NCI-H2107 treated with DMSO at 0.1 percent for 48 hours (cell line): ENCODE data around the gene LEFTY1.
"Not testable (repeated sequence)": the region's sequence is repeated elsewhere in the genome, so short reads cannot be mapped to it uniquely, and the experiment has no call there.

Experiments
- DNase-seq: peaks from one replicate; lab custom pipeline; 2025; ENCODE audit not compliant: unreplicated experiment; lab: John Stamatoyannopoulos, UW

Gene LEFTY1

DNA sequence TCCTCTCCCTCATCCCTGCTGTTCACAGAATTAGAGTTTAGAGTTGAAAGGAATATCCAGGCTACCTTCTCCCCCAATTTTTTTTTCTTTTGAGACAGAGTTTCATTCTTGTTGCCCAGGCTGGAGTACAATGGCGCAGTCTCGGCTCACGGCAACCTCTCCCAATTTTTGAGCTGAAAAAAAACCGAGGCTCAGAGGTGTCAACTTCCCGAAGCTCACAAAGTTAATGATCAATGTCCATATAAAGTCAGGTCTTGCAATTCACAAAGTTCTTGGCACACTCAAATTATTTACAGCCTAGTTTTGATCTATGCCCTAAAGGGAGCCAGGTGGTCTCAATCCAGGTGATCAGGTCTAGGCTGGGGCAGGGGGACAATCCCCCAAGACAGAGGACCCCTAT is 797 bp upstream of the LEFTY1 start:
- DNase-seq = no peak

DNA sequence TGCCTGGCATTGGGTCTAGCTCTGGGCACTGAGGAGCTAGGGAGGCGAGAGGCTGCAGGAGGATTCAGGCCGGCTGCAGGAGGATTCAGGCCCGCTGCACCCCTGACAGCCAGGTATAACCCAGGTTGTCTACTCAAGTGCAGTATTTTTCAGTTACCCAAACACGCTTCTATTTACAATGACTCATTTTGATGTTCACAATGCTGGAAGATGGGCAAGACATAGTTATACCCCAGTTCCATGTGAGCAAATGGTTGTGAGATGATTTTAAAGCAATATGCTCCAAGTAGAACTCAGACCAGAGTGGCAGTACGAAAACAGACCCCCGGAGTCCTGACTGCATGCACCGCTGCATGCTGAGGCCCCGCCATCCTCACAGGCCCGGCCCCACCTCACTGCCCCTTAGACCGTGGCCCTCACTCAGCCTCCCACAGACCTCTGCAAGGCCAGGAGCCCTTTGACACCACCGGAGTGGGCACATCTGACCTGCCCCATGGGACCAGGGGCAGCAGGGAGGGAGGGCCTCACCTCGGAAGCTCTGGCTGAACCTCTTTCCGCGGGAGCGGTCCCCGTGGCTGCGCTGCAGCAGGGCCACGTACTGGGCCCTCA is 553 bp downstream of the LEFTY1 start:
- no peak for DNase-seq

DNA sequence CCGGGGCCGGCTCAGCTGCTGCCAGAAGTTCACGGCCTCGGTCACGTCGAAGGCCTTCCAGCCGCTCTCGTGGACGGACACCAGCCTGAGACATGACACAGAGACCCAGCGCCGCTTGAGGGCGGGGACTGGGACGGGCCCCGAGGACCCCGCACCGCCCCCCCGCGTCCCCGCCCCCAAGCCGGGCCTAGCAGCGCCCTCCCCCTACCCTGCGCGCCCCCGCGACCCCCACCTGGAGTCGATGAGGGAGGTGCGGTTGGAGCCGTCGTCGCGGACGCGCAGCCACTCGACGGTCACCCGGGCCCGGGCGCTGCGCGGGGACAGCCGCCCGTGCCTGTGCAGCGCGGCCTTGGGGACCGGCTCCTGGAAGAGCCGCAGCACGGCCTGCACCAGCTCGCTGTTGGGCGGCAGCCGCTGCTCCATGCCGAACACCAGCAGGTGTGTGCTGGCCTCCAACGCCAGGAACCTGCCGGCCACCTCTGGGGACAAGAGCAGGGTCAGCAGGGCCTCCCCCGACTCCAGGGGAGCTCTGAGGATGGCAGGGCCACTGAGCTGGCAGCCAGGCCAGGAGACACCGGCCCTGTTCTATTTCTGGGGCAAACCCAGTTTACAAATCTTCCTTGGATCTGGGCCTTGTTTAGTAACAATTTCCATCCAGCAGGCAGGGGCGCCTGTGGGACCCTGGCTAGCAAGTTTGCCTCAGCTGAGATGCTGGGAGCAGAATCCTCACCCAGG is 1.2 kb downstream of the LEFTY1 start:
- not testable (repeated sequence) for DNase-seq

DNA sequence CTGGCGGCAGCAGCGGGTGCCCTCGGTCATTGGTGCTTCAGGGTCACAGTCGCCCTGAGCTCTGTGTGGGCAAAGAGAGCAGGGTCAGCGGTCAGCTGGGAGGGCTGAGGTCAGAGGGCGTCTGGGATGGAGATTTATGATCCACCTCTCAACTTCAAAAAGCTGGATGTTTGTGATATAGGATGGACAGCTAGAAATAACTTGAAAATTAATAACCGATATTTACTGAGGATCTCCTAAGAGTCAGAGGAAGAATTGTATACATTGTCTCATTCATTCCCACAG is 2.0 kb downstream of the LEFTY1 start:
- no peak for DNase-seq

DNA sequence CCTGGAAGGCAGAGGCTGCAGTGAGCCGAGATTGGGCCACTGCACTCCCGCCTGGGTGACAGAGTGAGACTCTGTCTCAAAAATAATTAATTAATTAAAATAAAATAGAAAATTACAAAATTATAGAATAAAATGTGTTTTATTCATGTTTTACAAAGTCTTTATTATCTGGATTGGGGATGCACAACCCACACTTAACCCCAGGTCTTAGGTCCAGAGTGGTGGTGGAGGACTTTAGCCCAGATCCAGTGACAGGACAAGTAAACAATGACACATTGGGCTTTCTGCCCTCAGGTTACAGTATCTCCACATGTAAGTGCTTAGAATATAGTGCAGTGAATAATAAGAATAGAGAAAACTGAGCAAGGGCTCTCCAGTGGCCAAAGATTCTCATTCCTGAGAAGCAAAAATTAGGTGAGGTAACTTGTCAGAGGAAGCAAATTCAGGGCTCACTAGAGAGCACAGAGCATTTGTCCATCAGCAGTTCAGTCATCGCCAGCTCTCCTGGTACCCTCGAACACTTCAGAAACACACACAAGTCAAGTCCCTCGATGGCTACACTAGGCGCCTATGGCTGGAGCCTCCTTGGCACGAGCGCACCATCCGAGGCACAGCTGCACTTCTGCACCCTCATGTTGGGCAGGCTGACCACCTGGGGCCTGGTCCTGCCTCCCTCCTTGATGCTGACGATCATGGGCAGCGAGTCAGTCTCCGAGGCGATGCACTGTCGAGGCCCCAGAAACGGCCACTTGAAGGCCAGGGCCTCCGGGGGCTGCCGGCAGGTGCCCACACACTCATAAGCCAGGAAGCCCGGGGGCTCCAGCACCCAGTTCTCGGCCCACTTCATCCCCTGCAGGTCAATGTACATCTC is 2.6 kb downstream of the LEFTY1 start:
- DNase-seq = no peak

DNA sequence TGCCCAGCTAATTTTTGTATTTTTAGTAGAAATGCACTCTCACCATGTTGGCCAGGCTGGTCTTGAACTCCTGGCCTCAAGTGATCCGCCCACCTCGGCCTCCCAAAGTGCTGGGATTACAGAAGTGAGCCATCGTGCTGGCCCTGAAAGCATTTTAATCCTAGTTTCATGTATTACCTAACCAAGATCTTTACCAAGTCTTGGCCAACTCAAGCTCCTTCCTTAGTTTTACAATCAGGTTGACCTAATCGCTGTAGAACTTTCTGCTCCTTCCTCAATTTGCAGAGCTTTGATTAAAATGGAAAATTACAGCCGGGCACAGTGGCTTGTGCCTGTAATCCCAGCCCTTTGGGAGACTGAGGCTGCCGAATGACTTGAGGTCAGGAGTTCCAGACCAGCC is 3.6 kb downstream of the LEFTY1 start:
- no peak for DNase-seq

DNA sequence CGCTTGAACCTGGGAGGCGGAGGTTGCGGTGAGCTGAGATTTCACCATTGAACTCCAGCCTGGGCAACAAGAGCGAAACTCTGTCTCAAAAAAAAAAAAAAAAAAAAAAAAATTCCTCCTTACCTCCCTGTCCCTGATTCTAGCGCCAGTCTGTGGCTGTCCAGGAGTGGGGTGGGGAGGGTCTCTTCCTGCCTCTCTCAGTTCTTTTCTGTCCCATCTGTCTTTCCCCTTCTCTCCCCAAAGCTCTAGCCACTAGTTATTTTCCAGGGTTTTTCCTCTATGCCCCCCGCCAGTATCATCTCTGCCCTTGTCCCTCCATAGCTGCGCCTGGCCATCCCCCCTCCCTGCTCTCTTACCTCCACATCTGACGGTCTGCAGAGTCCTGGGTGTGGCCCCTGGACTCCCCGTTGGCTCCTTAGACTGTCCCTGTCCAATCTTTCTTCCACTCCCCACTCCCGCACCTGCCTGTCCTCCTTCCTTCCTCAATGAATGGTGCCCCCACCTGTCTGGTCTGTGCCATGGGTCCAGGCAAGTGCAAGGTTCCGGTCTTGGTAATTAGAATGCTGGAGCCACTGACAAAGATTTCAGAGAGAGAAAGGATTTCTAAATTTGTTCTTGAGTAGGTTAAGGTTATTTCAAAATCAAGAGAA is 5.2 kb downstream of the LEFTY1 start:
- DNase-seq = no peak

DNA sequence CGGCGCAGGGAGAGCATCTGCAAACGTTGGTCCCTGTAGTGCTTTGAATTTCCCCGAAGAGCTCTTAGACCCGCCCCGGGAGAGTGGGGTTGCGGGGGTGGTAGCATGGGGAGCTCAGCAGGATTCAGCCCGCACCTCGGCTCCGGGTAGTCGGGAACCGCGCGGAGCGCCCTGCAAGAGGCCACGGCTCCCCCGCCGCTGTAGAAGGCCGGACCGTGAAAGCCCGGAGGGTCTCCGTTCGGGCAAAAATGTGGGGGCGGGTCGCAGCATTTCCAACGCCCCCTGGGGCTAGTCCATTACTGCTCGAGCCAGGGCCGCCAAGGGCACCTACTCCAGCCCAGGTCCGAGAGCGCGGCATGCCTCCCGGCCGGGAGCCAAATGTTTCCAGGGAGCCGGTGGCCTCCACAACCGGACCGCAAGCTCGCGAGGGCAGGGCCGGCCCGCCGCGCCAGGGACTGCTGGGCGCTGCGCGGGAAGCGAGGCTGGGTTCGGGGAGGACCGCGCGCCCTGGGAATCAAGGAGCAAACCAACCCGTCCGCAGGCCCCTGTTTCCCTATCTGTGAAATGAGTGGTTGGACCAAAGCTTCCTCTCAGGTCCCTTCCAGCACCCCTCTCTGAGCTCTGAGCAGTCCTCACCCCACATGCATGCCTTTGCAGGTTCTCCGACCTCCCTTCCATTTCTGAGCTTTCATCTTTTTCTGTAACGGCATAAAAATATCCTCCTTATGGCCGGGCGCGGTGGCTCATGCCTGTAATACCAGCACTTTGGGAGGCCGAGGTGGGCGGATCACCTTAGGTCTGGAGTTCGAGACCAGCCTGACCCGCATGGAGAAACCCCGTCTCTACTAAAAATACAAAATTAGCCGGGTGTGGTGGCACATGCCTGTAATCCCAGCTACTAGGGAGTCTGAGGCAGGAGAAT is 6.0 kb downstream of the LEFTY1 start:
- no peak for DNase-seq

DNA sequence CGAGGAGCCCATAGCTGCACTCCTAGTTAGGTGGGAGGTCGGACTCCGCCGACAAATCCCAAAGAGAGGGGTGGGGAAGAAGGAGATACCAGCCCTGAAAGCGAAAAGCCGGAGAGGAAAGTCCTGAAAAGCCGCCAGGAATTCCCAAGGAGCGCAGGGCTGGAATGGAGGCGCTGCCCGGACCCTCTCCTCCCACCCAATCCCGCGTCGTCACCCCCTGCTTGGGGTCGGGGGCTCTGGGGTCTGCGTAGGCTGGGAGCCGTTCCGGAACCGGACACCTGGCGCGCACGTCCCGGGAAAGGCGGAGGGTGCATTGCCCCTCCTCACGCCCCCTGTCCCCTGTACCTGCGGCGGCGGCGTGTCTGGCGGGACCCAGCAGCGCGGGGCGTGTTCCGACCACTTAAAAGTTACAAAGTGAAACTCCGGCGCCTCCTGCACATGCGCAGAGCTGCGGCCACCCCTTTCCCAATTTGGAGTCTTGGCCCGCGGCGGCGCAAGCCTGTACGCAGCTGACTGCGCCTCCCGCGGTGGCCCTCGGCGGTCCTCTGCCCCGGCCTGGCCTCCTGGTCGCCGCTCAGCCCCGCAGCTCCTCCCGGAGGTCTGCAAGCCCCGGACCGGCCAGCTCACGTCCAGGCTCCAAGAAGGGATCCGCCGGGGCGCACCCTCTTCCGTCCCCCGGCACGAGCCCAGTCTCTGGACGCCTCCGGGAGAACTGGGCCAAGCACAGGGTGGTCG is 6.8 kb downstream of the LEFTY1 start, which contains the start of gene TMEM63A:
Gene TMEM63A (minus strand): TSS at position 422 of the 735 bp plus-strand sequence. CDS start 4,800 bp downstream, outside the sequence.
- DNase-seq = peak; percentile 64

DNA sequence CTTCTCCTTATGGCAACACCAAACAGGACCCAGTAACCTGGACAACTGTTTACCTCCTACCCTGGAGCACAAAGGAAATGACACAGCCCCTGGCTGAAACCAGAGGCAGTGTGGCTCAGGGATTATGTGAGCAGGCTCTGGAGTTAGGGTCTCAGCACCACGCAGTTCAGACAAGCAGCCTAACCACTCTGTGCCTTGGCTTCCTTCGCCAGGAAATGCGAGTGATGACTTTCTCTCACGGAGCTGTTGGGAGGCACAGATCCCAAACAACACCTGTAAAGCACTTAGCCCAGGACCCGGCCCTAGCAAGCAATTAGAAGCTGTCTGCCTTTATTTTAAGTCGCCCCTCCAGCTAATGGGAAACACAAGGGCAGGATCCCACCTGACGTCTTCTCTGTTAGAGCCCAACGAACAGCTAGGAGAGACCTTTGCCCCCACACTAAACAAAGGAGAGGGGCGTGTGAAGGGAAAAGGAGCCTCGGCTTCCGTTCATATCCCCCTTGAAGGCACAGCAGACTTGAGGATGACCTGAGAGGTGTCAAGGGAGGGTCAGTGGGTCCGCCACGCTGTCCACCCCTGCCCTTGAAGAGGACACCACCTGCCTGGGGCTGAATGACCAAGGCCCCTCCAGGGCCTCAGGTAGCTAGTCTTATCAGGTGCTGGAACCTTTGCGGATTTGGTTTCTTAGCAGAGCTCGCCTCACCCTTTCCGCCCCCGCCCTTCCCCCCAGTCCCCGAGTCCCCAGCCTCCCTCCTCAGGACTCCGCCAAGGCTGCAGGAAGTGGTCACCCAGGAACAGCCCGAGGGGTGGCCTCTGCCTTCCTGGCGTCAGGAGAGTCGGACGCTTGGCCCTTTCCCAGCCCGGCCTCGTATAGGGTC is 7.6 kb downstream of the LEFTY1 start:
- no peak for DNase-seq

DNA sequence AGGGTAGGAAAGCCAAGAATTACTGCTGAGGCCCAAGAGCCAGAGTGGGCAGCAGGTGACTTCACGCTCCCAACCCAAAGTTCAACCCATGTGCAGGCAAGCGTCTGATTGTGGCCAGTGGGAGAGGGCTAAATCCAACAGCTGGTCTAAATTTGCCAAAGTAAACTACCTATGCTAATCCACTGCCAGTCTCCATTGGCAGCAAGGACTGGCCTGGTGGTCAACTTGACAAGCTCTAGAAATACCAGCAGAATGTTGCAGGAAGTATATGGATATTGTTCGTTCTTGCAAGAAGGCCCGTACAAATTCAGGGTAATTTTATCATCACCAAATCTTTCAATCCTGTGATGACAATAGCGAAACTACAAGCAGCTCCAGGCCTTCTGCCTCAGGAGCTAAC is 8.3 kb downstream of the LEFTY1 start:
- DNase-seq = no peak

DNA sequence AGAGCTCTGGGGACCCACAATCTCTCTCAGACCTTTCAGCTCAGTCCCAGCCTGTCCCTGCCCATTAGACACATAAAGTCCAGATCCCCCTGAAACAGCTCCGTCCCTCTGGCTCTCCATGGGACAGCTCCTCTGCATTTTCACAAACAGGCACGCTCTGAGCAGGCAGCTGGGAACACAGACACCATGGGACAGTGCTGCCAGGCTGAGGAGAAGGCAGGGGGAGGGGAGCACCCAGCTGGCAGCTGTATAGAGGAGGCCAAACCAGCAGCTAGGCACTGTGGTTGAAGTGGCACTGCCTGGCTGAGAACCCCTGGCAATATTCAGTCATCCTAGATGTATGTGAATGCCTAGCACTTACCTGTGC is 8.7 kb downstream of the LEFTY1 start:
- DNase-seq = peak; percentile 64

DNA sequence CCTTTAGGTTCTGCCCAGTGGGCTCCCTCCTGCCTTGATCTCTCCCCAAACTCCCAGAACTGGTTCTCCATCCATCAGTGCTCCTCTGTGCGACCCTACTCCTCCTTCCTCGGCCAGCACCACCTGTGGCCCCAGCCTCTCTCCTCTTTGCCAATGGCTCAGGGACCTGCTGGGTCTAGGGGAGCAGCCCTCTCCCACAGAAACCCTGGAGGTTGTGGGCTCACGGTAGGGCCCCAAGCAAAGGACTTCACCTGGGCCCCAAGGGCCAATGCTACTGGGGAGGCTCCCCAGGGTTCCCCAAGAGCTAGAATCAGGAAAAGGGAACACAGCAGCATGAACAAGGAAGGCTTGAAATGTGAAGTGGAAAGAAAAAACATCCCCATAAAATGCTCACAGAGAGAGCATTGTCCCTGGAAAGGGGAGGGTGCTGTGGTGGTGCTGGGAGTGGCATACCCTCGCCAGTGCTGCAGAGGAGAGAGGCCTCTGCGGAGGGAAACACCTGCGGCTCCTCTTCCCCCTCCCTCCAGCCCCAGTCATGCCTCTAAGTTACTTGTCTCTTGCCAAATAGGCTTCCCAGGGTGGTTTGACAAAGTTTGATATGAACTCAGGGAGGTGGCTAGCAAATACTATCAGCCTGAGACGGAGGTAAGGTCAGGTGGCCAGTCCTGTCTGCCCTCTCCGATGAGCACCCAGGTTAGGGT is 9.3 kb downstream of the LEFTY1 start:
- DNase-seq = peak; percentile 89

DNA sequence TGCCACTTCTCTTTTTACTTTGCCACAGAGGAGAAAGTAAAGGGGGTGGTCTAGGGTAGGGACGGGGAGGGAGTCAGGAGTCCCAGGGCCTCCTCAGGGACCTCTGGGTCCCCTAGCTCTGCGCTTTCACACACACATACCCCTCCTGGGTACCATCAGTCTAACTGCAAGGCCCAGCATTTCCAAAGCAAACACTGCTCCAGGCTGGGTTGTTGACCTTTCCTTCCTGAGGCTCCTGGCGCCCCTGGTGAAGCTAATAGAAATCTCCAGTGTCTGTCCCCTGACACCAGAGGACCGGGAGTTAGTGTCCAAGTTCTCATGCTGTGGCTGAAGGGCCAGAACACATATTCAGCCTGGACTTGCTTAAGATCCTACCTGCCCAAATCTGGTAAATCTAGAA is 10.7 kb downstream of the LEFTY1 start:
- DNase-seq = no peak

DNA sequence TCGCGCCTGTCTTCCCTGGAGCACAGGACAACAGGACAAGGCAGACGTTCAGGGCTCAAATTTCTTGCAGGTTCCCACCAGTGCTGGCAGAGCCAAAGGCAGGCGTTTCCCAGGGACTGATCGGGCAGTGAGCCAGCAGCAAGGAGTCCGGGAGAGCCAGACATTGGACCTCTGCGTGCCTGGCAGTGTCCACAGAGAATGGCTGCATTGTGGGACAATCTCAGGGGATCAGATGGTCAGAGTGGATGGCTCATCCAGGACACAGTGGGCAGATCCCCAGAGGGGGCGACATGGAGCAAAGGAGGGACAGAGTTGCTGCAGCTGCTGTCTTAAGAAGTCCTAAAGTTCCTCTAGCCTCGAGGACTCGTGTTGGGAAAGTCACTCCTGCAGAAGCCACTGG is 11.4 kb downstream of the LEFTY1 start:
- DNase-seq = peak; percentile 55

DNA sequence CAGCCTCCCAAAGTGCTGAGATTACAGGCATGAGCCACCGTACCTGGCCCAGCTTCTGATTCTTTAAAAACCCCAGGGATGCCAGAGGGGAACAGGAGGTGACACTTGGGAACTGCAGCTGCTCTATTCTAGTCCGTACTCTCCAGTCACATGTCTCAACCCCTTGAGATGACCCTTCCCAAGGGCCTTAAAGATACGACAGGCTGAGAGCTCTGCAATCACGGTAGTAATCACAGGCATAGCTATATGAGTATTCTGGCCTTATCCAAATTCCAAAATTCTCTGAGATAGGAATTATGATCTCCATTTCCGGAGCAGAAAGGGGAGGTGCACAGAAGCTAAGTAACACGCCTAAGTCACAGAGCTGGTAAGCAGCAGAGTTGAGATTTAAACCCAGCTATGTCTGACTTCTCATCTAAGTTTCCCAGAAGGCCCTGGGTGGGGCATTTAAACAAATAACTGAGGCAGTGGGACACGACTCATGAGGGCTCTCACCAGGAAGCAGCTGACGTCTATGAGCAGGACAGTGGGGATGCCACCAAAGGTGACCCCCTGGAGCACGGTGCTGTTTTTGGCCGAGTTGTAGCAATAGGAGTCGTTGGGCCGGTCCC is 11.9 kb downstream of the LEFTY1 start:
- DNase-seq = no peak

DNA sequence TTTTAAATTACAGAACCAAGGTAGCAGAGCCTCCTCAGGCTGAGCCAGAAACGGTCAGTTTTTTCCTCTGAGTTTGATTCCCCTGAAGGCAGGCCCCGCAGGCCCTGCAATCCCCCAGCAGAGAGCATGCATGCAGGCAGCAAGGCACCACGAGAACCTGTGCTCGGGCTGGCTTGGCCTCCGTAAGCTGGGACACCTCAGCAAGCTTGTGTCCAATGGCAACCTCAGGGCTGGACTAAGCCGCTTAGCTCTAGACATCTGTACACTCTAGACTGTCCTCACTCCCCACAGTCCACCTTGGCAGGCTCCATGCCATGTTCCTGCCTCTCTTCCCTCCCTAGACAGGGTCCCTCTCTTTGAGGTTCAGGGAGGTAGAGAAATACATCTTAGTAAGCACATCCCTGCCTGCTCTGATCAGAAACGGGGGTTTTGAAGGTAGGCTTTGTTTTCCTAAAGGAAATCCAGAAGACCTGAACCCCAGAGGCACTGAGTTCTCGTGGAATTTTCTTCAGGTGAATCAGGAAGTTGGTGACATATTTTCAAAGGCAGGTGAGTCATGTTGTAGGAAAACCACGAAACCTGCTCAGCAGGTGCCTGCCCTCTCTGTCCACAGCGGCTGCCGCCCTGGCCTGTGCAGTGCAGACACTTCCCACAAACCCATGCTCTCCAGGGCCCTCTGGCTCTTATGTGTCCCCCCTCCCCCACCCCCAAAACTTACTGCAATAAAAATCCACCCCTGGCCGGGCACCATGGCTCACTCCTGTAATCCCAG is 13.7 kb downstream of the LEFTY1 start:
- peak; percentile 45 for DNase-seq
